ENCODE measurements around the gene GNAQ.

The GNAQ gene

DNA sequence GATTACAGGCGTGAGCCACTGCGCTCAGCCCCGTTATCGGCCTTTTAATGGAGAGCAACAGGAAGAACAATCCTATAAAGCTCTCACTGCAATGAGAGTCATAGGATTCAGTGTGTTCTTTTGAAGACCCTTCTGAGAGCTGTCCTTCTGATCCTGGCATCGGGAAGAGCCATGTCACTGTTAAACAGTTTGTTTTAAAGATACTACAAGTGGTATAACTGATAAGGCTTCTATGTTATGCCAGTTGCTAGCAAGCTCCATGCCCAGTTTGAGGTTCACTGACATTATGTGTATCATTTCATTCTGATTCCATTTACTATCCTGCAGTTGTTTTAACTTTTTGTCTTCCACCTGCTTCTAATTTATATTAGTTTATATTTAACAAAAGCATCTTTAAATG is 55.8 kb downstream of the GNAQ start:
- no peak overlapping the region for H3K27ac ChIP-seq (ENCODE audit: low read depth, low read length)
- peaks cover 65% of the 10 kb centered on the region for H3K79me2 ChIP-seq (ENCODE audit: control insufficient read depth, insufficient read depth, low read length, unreplicated experiment)
- H3K4me1 ChIP-seq (ENCODE audit: control insufficient read depth, insufficient read depth, low read length, unreplicated experiment) = peaks cover 28% of the 10 kb centered on the region
- H3K4me3 ChIP-seq (ENCODE audit: low read depth, low read length) = no peak overlapping the region
- no peaks in the 10 kb centered on the region for H3K27me3 ChIP-seq (ENCODE audit: insufficient read depth, low read length)
- H2AFZ ChIP-seq (ENCODE audit: low read length, unreplicated experiment) = no peak overlapping the region
- H3K36me3 ChIP-seq (ENCODE audit: insufficient read depth, low read length) = no peaks in the 10 kb centered on the region

GRCh38 chr9:77975036-77975435 is 56.6 kb downstream of the GNAQ start:
- Histone ChIP-seq H3K27me3 (ENCODE audit: insufficient read depth, low read length) (no peaks in the 10 kb centered on the region), H3K79me2 (ENCODE audit: control insufficient read depth, insufficient read depth, low read length, unreplicated experiment) (peaks cover 68% of the 10 kb centered on the region), H2AFZ (ENCODE audit: low read length, unreplicated experiment) (no peak overlapping the region), H3K27ac (ENCODE audit: low read depth, low read length) (no peak overlapping the region), H3K4me3 (ENCODE audit: low read depth, low read length) (no peak overlapping the region), H3K36me3 (ENCODE audit: insufficient read depth, low read length) (no peaks in the 10 kb centered on the region), H3K4me1 (ENCODE audit: control insufficient read depth, insufficient read depth, low read length, unreplicated experiment) (peaks cover 21% of the 10 kb centered on the region)

DNA sequence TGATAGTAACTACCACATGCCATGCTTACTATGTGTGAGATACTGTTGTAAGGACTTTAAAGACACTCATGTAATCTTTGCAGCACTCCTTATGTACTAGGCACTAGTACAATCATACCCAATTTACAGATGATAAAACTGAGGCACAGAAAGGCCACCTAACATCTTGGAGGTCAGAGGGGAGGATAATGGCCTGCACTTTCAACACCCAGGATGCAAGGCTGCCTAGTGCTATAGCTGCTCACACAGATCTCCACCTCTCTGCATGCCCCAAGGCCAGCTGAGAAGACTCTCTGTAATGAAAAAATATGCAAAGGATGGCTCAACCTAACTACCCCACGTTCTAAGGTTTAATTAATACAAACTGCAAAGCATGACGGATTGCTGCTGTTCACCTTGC is 57.2 kb downstream of the GNAQ start:
- H3K4me1 ChIP-seq (ENCODE audit: control insufficient read depth, insufficient read depth, low read length, unreplicated experiment) = peaks cover 16% of the 10 kb centered on the region
- no peaks in the 10 kb centered on the region for H3K36me3 ChIP-seq (ENCODE audit: insufficient read depth, low read length)
- H2AFZ ChIP-seq (ENCODE audit: low read length, unreplicated experiment) = no peak overlapping the region
- H3K4me3 ChIP-seq (ENCODE audit: low read depth, low read length) = no peak overlapping the region
- H3K27ac ChIP-seq (ENCODE audit: low read depth, low read length) = no peak overlapping the region
- no peaks in the 10 kb centered on the region for H3K27me3 ChIP-seq (ENCODE audit: insufficient read depth, low read length)
- peaks cover 66% of the 10 kb centered on the region for H3K79me2 ChIP-seq (ENCODE audit: control insufficient read depth, insufficient read depth, low read length, unreplicated experiment)

- no peaks in the 10 kb centered on the region for H3K36me3 ChIP-seq (ENCODE audit: insufficient read depth, low read length)
- no peak overlapping the region for H2AFZ ChIP-seq (ENCODE audit: low read length, unreplicated experiment)
- H3K27ac ChIP-seq (ENCODE audit: low read depth, low read length) = no peak overlapping the region
- no peaks in the 10 kb centered on the region for H3K4me1 ChIP-seq (ENCODE audit: control insufficient read depth, insufficient read depth, low read length, unreplicated experiment)
- H3K27me3 ChIP-seq (ENCODE audit: insufficient read depth, low read length) = no peaks in the 10 kb centered on the region
- H3K79me2 ChIP-seq (ENCODE audit: control insufficient read depth, insufficient read depth, low read length, unreplicated experiment) = peaks cover 59% of the 10 kb centered on the region
- H3K4me3 ChIP-seq (ENCODE audit: low read depth, low read length) = no peak overlapping the region
Measured at GRCh38 chr9:77969083-77969482, 62.5 kb downstream of the GNAQ start.

GRCh38 chr9:77968506-77968905 is 63.1 kb downstream of the GNAQ start:
- Histone ChIP-seq H3K4me1 (ENCODE audit: control insufficient read depth, insufficient read depth, low read length, unreplicated experiment) (no peaks in the 10 kb centered on the region), H3K36me3 (ENCODE audit: insufficient read depth, low read length) (no peaks in the 10 kb centered on the region), H3K27me3 (ENCODE audit: insufficient read depth, low read length) (no peaks in the 10 kb centered on the region), H3K79me2 (ENCODE audit: control insufficient read depth, insufficient read depth, low read length, unreplicated experiment) (peaks cover 61% of the 10 kb centered on the region), H3K4me3 (ENCODE audit: low read depth, low read length) (no peak overlapping the region), H3K27ac (ENCODE audit: low read depth, low read length) (no peak overlapping the region), H2AFZ (ENCODE audit: low read length, unreplicated experiment) (no peak overlapping the region)

DNA sequence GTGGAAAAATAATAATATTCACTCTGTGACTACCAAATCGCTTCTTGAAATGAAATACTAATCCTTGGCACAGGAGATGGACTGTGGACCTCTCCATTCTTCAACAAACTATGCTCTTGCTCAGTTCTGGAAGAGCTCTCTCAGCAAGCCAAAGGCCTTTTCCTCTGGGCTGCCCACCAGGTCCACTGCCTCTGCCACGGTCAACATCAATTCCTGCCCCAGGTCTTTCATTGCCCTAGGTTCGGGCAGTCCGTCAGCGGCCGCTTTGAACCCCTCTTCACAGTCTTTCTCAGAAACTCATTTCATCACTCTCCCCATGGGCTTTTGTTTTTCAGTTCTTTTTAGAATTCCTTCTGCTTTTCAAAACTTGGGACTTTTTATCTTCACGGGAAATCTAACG is 64.9 kb downstream of the GNAQ start:
- no peak overlapping the region for H3K27ac ChIP-seq (ENCODE audit: low read depth, low read length)
- H3K4me1 ChIP-seq (ENCODE audit: control insufficient read depth, insufficient read depth, low read length, unreplicated experiment) = peaks cover 5% of the 10 kb centered on the region
- no peak overlapping the region for H2AFZ ChIP-seq (ENCODE audit: low read length, unreplicated experiment)
- no peaks in the 10 kb centered on the region for H3K36me3 ChIP-seq (ENCODE audit: insufficient read depth, low read length)
- peaks cover 64% of the 10 kb centered on the region for H3K79me2 ChIP-seq (ENCODE audit: control insufficient read depth, insufficient read depth, low read length, unreplicated experiment)
- no peak overlapping the region for H3K4me3 ChIP-seq (ENCODE audit: low read depth, low read length)
- no peaks in the 10 kb centered on the region for H3K27me3 ChIP-seq (ENCODE audit: insufficient read depth, low read length)

- H3K4me1 ChIP-seq (ENCODE audit: control insufficient read depth, insufficient read depth, low read length, unreplicated experiment) = peaks cover 16% of the 10 kb centered on the region
- H3K79me2 ChIP-seq (ENCODE audit: control insufficient read depth, insufficient read depth, low read length, unreplicated experiment) = peaks cover 66% of the 10 kb centered on the region
- H3K4me3 ChIP-seq (ENCODE audit: low read depth, low read length) = no peak overlapping the region
- H3K36me3 ChIP-seq (ENCODE audit: insufficient read depth, low read length) = no peaks in the 10 kb centered on the region
- no peak overlapping the region for H2AFZ ChIP-seq (ENCODE audit: low read length, unreplicated experiment)
- H3K27ac ChIP-seq (ENCODE audit: low read depth, low read length) = no peak overlapping the region
- no peaks in the 10 kb centered on the region for H3K27me3 ChIP-seq (ENCODE audit: insufficient read depth, low read length)
Measured at GRCh38 chr9:77965445-77966123, 66.0 kb downstream of the GNAQ start.

- H3K4me1 ChIP-seq (ENCODE audit: control insufficient read depth, insufficient read depth, low read length, unreplicated experiment) = peaks cover 25% of the 10 kb centered on the region
- H3K36me3 ChIP-seq (ENCODE audit: insufficient read depth, low read length) = no peaks in the 10 kb centered on the region
- H2AFZ ChIP-seq (ENCODE audit: low read length, unreplicated experiment) = no peak overlapping the region
- no peak overlapping the region for H3K27ac ChIP-seq (ENCODE audit: low read depth, low read length)
- peaks cover 70% of the 10 kb centered on the region for H3K79me2 ChIP-seq (ENCODE audit: control insufficient read depth, insufficient read depth, low read length, unreplicated experiment)
- H3K4me3 ChIP-seq (ENCODE audit: low read depth, low read length) = no peak overlapping the region
- no peaks in the 10 kb centered on the region for H3K27me3 ChIP-seq (ENCODE audit: insufficient read depth, low read length)
Measured at GRCh38 chr9:77964258-77964657, 67.4 kb downstream of the GNAQ start.

DNA sequence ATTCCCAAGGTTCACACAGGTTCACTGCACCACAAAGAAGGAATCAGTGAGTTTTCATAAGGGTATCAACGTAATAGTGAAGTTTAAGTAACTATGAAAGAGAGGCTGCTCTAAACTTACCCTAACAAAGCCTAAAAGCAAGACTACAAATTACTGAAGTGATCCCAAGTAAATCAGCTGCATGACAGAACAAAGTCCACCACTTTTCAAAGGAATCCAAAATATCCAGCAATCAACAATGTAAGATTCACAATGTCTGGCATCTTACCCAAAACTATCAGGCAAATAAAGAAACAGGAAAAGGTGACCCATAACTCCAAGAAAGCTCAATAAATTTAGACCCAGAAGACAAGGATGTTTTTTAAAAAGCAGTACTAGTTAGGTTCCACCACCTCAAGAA is 70.1 kb downstream of the GNAQ start:
- H3K27ac ChIP-seq (ENCODE audit: low read depth, low read length) = peak overlapping the region; percentile 25
- H3K4me3 ChIP-seq (ENCODE audit: low read depth, low read length) = peak overlapping the region; percentile 9; the same call in 1 of the 2 replicates
- no peak overlapping the region for H2AFZ ChIP-seq (ENCODE audit: low read length, unreplicated experiment)
- no peaks in the 10 kb centered on the region for H3K27me3 ChIP-seq (ENCODE audit: insufficient read depth, low read length)
- peaks cover 70% of the 10 kb centered on the region for H3K79me2 ChIP-seq (ENCODE audit: control insufficient read depth, insufficient read depth, low read length, unreplicated experiment)
- no peaks in the 10 kb centered on the region for H3K36me3 ChIP-seq (ENCODE audit: insufficient read depth, low read length)
- peaks cover 28% of the 10 kb centered on the region for H3K4me1 ChIP-seq (ENCODE audit: control insufficient read depth, insufficient read depth, low read length, unreplicated experiment)

DNA sequence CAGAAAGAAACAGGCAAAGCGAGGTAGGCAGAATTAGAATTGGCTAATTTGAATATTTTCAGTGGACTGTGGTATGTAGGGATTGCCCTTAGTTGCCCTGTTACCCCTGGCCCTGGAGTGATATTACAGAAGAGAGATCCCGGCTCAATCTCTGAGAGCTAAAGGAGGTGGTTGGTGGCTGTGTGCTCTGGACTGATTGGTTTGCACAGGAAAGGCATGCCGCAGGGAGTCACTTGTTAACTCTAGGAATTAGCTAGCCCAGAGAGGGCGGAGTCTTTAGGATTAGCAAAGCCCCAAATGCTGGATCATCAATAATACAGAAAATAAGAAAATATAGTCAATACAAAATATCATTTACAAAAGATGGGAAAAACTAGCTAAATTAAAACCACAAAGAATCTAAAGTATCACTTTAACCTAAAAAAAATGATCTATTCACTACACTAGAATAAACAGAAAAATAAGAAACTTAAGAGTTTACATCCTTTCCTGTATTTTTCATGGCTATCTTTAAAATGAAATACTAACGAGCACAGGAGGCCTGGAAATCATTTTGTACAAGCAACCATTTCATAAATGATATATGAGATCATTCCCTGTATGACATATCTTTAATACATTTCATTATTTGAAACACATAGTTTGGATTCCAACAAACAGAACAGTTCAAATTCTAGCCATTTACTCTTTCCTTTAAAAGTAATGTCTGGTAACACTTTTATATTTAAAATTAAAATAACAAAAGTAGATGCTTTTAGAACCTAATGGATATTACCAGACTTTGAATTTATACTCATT is 71.1 kb downstream of the GNAQ start:
- H3K4me3 ChIP-seq (ENCODE audit: low read depth, low read length) = no peak overlapping the region
- no peaks in the 10 kb centered on the region for H3K36me3 ChIP-seq (ENCODE audit: insufficient read depth, low read length)
- H3K4me1 ChIP-seq (ENCODE audit: control insufficient read depth, insufficient read depth, low read length, unreplicated experiment) = peaks cover 33% of the 10 kb centered on the region
- H2AFZ ChIP-seq (ENCODE audit: low read length, unreplicated experiment) = no peak overlapping the region
- H3K79me2 ChIP-seq (ENCODE audit: control insufficient read depth, insufficient read depth, low read length, unreplicated experiment) = peaks cover 74% of the 10 kb centered on the region
- H3K27me3 ChIP-seq (ENCODE audit: insufficient read depth, low read length) = no peaks in the 10 kb centered on the region
- no peak overlapping the region for H3K27ac ChIP-seq (ENCODE audit: low read depth, low read length)

- Histone ChIP-seq H3K27ac (ENCODE audit: low read depth, low read length) (no peak overlapping the region), H3K27me3 (ENCODE audit: insufficient read depth, low read length) (no peaks in the 10 kb centered on the region), H3K4me1 (ENCODE audit: control insufficient read depth, insufficient read depth, low read length, unreplicated experiment) (peaks cover 33% of the 10 kb centered on the region), H2AFZ (ENCODE audit: low read length, unreplicated experiment) (no peak overlapping the region), H3K36me3 (ENCODE audit: insufficient read depth, low read length) (no peaks in the 10 kb centered on the region), H3K79me2 (ENCODE audit: control insufficient read depth, insufficient read depth, low read length, unreplicated experiment) (peaks cover 73% of the 10 kb centered on the region), H3K4me3 (ENCODE audit: low read depth, low read length) (no peak overlapping the region)
Measured at GRCh38 chr9:77959803-77960202, 71.8 kb downstream of the GNAQ start.

All from ACC112 (cell line).